LNCaP clone FGC (cell line): ENCODE measurements around the gene NCAPG2.

Experiments used
- DNase-seq: peaks from one replicate; pipeline ENCODE4 v3.0.0-alpha.2; 2011; ENCODE audit warnings: low read depth
- H3K4me3 ChIP-seq: 2 replicates; pipeline ENCODE4 v1.5.1; 2011; ENCODE audit warnings: mild to moderate bottlenecking, low read depth, low read length, control low read depth
- TF ChIP-seq, protein P1 (sequence below): IDR thresholded peaks from 2 replicates; pipeline ENCODE4 v1.5.1; 2012; ENCODE audit warnings: mild to moderate bottlenecking; ENCODE audit not compliant: control insufficient read depth, insufficient read depth; ENCODE audit errors: extremely low read depth

NCAPG2 gene, protein sequence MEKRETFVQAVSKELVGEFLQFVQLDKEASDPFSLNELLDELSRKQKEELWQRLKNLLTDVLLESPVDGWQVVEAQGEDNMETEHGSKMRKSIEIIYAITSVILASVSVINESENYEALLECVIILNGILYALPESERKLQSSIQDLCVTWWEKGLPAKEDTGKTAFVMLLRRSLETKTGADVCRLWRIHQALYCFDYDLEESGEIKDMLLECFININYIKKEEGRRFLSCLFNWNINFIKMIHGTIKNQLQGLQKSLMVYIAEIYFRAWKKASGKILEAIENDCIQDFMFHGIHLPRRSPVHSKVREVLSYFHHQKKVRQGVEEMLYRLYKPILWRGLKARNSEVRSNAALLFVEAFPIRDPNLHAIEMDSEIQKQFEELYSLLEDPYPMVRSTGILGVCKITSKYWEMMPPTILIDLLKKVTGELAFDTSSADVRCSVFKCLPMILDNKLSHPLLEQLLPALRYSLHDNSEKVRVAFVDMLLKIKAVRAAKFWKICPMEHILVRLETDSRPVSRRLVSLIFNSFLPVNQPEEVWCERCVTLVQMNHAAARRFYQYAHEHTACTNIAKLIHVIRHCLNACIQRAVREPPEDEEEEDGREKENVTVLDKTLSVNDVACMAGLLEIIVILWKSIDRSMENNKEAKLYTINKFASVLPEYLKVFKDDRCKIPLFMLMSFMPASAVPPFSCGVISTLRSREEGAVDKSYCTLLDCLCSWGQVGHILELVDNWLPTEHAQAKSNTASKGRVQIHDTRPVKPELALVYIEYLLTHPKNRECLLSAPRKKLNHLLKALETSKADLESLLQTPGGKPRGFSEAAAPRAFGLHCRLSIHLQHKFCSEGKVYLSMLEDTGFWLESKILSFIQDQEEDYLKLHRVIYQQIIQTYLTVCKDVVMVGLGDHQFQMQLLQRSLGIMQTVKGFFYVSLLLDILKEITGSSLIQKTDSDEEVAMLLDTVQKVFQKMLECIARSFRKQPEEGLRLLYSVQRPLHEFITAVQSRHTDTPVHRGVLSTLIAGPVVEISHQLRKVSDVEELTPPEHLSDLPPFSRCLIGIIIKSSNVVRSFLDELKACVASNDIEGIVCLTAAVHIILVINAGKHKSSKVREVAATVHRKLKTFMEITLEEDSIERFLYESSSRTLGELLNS

DNA sequence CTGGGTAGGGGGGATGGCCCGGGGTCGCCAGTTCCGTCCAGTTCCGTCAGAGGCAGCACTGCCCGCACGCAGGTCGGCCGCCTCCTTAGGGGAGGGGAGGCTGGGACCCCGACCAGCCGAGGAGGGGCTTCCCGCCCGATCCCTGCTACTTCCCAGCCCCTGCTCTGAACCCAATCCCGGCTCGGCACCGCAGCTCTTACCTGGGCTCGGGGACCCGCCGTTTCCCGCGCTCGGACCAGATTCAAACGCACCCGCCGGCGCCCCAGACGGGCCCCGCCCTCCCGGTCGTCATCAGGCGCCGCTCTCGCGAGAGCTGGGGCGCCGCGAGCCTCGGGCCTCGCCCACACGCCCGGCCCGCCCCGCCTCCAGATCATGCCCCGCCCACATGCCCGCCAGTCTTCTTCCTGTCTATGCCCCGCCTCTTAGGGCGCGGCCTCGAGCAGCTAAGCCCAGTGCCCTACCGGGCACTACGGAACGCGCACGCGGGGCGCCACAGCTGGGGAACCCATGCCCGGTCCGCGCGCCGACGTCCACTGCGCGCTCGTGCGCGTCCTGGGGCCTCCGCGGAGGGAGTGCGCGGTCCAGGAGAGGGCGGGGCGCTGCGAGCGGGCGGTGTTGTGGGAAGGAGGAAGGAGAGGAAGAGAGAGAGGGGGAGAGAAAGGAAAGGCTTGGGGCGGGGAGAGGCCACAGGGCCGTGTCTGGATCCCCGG, at the start of gene NCAPG2:
NCAPG2 (minus strand) TSS at position 281 of the 710 bp plus-strand sequence. CDS start 2,905 bp downstream, outside the sequence.
- TF ChIP-seq, protein P1, sequence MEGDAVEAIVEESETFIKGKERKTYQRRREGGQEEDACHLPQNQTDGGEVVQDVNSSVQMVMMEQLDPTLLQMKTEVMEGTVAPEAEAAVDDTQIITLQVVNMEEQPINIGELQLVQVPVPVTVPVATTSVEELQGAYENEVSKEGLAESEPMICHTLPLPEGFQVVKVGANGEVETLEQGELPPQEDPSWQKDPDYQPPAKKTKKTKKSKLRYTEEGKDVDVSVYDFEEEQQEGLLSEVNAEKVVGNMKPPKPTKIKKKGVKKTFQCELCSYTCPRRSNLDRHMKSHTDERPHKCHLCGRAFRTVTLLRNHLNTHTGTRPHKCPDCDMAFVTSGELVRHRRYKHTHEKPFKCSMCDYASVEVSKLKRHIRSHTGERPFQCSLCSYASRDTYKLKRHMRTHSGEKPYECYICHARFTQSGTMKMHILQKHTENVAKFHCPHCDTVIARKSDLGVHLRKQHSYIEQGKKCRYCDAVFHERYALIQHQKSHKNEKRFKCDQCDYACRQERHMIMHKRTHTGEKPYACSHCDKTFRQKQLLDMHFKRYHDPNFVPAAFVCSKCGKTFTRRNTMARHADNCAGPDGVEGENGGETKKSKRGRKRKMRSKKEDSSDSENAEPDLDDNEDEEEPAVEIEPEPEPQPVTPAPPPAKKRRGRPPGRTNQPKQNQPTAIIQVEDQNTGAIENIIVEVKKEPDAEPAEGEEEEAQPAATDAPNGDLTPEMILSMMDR, result no peak

DNA sequence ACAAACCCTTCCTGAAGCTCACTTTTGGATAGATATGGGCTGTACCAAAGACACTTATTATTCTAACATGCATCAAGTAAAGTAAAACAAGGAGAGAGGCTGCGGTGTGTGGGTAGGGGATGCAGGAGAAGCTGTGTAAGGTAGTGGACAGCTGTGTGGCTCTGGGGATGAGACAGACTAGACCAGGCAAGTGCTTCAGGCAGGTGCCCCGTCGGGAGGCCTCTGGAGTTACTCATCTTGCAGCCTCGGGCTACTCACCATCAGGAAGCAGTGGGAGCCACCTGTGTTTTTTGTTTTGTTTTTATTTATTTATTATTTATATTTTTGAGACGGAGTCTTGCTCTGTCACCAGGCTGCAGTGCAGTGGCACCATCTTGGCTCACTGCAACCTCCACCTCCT, 49.3 kb upstream of the NCAPG2 start:
- DNase-seq, result no peak
- H3K4me3 ChIP-seq, result no peak overlapping the region
- TF ChIP-seq, protein P1, result no peak

More for the DNA sequence above, at the start of gene NCAPG2:
- peak; percentile 95 for DNase-seq
- peak within 1 kb of the TSS; percentile 98 for H3K4me3 ChIP-seq

DNA sequence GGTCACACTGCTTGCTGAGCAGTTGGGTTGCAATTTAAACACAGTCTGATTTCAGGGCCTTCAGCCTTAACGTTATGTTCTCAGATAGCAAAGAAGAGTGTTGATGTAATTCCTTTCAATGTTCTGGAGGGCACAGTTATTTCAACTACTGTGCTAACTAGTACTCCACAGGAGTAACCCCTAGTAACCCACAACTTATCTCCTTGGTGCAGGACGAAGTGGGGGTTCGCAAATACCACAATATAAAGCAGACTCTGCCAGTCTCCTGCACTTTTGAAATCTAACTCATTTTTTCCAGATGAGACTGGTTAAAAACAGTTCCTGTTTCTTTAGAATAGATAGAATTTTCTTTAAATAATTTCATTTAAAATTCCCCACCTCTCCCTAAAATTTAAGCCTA, 47.1 kb upstream of the NCAPG2 start:
- TF ChIP-seq, protein P1, result no peak
- no peak for DNase-seq
- no peak overlapping the region for H3K4me3 ChIP-seq

DNA sequence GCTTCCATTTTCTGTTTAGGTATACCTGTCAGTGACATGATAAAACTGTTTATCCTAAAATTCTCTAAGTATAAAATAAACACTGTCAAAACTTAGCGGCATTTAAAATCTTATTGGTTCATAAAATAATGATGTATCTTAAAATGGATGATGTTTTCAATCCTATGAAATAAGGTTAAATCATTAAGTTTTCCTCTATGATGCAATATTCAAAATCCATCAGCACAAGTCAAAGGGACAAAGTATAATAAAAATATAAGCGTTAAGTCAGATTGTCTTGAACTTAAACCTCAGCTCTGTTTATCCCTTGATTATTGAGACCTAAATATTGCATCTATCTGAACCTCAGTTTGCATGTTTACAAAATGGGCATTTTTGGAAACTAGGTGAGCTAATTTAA, 46.6 kb upstream of the NCAPG2 start:
- TF ChIP-seq, protein P1, result no peak
- no peak for DNase-seq
- H3K4me3 ChIP-seq, result no peak overlapping the region

DNA sequence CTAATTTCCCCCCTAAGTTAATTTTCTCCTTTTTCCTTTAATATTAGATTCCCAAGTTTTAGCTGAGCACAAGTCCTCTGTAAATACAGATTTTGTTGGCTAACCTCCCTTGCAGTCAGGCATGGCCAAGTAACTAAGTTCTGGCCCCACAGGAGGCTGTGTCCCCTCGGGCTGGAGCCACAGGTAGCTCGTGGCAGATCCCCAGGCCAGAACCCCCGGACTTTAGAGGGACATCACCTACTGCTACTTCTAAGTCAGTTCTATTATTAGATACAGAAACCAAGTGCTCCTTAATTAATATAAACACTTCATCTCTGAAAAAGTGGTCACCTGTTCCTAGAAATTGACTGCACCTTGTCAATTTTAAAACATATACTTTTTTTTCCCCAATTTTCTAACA, 46.1 kb upstream of the NCAPG2 start:
- TF ChIP-seq, protein P1, result no peak

DNA sequence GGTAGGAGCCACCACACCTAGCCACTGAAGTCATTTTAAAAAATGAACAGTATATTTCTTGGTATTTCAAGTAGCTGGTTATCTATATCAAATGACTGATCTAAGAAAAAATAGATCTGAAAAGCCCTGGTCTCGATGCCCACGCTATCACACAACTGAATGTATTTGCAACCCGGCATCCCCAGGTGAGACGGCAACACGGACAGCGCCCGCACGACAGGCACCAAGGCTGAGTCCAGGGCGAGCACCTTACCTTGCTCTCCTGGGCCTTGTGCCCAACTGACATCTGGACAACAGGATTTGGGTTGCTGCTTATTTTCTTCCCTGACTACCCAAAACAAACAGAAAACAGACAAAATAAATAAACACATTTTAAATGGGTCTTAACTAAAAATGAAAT, 44.8 kb upstream of the NCAPG2 start:
- H3K4me3 ChIP-seq, result no peak overlapping the region
- DNase-seq, result no peak
- TF ChIP-seq, protein P1, result no peak

More for the DNA sequence above, 46.1 kb upstream of the NCAPG2 start:
- DNase-seq, result no peak
- H3K4me3 ChIP-seq, result no peak overlapping the region
